SU-DHL-6 (cell line): ENCODE results near the gene RBBP5.

Source experiments
- EZH2phosphoT487 ChIP-seq: fragments of 200-600 bp; sonication (generic), shearing (Covaris generic); conservative IDR thresholded peaks from 2 replicates; pipeline ENCODE4 v1.6.1; 2018; ENCODE audit warnings: mild to moderate bottlenecking, antibody characterized with exemption, low read length, moderate library complexity, mixed read lengths
- TF ChIP-seq, protein P1 (sequence below): fragments of 200-600 bp; sonication (generic); IDR thresholded peaks from one replicate; pipeline ENCODE4 v1.5.1; 2017; ENCODE audit warnings: antibody characterized with exemption, mild to moderate bottlenecking, low read length, moderate library complexity; ENCODE audit not compliant: insufficient read depth, poor library complexity, severe bottlenecking

DNA sequence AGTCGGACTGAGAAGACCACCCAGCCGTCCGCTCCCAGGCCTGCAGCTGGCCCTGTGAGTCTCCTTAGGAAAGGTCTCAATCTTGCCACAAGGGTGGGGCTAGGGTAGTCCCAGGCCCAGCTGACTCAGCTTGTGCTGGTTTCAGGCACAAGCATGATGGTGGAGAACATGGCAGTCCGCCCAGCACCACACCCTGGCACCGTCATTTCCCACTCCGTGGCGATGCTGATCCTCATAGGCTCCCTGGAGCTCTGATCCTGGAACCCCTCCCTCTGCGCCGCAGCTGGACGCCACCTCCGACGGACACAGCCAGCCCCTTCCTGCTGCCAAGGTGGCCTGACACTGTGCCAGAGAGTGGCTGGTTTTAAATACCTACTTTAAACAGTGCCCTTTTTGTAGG lies 48.3 kb downstream of the RBBP5 start:
- TF ChIP-seq, protein P1, sequence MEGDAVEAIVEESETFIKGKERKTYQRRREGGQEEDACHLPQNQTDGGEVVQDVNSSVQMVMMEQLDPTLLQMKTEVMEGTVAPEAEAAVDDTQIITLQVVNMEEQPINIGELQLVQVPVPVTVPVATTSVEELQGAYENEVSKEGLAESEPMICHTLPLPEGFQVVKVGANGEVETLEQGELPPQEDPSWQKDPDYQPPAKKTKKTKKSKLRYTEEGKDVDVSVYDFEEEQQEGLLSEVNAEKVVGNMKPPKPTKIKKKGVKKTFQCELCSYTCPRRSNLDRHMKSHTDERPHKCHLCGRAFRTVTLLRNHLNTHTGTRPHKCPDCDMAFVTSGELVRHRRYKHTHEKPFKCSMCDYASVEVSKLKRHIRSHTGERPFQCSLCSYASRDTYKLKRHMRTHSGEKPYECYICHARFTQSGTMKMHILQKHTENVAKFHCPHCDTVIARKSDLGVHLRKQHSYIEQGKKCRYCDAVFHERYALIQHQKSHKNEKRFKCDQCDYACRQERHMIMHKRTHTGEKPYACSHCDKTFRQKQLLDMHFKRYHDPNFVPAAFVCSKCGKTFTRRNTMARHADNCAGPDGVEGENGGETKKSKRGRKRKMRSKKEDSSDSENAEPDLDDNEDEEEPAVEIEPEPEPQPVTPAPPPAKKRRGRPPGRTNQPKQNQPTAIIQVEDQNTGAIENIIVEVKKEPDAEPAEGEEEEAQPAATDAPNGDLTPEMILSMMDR = no peak
- TF ChIP-seq EZH2phosphoT487 = no peak
